ENCODE measurements around the gene AEBP1.

Gene AEBP1

DNA sequence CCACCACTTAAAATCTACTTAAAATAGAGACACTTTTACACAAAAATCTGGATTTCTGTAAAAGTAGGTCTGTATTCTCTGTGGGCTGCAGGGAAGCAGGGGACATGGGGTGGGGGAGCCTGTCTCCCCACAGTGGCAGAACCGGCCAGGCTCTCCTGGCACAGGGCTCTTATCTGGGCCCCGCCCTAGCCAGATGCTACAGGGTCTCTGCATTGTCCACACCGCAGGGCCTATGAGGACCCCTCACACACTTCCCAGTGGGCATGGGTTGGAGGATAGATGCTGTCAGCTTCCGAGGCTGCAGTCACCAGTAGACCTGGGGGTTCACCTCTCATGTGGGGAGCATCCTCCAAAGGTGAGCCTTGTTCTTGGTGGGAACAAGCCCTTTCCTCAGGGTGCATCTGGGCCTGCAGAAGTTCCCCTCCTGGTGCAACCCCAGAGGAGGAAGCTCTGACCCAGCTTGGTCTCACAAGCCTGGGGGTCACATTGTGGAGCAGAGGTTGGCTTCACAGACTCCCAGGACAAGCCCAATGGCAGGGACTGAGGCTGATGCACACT is 52.4 kb downstream of the AEBP1 start:
- no peak for DNase-seq (ENCODE audit: low read depth)

DNA sequence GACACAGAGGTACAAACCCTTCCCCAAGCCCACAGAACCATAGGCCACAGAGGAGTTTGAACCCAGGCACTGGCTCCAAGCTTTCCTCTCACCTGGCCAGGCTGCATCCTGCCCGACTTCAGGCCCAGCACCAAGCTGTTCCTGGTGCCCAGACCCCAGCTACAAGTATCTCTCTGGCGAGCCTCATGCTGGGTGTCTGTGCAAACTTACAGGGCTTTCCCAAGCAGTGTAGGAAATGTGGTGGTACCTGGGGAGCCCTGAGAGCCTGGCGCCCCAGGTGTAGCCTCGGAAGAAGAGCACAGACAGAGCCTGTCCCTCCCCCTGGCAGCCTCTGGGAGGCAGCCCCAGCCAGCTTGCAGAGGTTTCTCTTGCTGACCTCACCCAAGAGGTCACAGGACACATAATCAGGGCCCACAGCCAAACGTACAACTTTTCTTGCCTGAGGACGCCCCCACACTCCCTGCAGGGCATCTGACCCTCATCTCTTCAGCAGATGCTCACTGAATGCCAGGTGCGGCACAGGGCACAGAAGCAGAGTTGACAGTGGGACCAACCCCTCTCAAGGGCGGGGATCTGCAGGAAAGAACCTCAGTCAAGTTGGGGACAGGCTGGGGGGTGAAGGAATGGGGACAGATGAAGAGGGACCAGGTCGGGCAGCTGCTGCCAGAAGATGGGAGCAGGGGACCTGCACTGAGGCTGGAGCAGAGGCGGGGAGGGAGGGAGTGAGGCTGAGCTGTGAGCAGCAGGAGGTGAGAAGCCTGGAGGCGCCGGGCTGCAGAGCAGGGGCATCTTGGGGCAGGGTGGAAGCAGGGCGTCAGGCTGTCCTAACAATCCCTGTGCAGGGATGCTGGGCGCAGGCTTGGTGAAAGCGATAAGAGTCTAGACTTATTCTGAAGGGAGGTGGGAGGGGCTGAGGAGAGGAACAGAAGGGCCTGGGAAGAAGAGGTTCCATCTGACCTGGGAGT is 53.3 kb downstream of the AEBP1 start:
- no peak for DNase-seq (ENCODE audit: low read depth)

DNA sequence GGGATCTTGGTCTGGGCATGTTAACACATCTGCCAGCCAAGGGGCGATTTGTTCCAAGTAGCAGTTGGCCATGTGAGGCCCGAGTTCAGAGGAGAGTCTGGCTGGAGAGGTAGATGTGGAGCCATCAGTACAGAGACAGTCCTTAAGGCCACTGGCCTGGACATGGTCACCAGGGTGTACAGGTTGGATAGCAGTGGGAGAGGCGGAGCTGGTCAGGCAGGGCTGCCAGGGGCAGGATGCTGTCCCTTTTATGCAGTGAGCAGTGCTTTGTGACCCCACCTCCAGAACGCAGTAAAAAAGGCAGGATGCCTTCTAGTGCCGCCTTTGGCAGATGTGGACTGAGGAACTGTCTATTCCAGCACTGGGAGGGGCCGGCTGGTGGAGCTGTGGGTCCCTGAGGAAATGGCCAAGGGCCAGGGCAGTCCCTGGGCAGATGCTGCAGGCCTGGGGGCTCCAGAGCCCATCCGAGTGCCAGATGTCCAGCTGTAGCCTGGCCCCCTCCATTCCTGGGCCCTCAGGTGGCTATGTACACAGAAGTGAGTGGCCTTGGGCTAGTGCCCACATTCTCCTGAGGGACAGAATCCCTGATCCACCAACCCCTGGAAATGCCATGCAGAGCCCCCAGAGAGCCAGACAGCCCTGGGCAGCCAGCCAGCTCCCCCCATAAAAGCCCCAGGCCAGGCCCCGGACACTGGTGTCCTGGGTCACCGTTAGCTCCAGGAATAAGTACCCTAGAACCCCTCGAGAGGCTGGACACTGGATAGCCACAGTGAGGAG is 54.1 kb downstream of the AEBP1 start:
- no peak for DNase-seq (ENCODE audit: low read depth)

DNA sequence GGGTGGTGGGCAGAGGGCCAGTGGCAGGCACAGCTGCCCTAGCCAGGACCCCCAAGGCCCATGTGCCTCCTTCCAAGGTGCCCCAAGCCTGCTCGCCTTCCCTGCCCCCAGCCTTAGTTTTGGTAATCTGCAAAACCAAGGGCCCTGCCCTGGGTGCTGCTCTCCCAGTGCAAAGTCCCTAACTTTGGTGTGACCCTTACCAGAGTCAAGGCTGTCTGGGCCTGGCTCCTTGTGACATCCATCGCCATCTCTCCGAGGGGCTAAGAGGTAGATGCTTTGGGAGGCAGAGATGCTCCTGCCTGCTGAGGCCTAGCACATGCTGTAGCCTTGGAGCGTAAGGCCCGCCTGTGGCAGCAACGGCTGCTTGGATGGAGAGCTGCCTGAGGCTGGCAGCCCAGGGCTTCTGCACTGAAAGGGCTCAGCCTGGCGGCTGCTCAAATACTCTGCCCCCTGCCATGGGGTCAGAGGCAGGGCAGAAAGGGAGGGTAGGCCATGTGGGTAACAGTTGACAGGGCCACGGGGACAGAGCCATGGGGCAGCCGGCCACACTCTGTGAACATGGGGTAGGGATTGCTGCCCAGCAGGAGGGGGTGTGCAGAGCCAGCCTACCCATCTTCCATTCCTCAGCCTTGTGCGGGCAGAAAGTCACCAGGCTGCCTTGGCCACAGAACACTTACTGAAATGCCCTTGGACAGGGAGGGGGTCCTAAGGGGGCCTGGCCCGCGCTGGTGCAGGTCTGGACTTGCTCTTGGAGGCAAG is 54.9 kb downstream of the AEBP1 start:
- DNase-seq (ENCODE audit: low read depth) = no peak

DNA sequence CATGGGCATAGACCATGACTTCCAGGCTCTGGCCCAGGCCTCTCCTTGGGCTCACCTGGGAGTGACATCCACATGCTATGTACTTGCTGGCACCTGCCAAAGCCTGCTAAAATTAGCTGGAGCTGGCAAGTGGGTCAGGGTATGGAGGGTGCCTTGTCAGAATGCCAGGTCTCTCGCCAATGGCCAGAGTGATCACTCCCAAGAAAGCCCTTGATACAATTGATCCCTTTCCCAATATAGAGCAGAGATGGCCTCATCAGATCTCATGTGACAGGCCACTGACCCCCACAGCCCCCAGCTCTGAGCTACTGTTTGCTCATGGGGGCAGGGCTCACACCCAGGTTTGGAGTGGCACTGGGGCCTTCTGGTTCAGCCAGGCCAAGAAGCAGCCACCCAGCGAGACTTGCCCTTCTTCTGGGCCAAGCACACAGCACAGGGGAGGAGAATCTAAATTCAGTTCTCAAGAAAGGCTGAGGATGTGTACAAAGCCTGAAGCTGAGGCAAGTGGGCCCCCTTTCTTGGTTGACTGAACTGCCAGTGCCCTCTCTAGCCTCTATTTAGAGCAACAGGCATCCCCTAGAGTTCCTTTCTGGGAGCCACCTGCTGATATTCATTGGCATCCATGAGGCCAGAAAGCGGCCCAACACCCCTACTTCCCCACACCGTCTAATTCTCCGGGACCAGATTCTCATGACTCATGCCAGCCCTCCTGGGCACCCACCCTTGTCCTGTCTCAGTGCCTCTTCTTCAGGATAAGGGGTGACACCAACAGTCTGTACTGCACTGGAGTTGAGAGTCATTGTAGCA is 55.9 kb downstream of the AEBP1 start:
- no peak for DNase-seq (ENCODE audit: low read depth)

DNA sequence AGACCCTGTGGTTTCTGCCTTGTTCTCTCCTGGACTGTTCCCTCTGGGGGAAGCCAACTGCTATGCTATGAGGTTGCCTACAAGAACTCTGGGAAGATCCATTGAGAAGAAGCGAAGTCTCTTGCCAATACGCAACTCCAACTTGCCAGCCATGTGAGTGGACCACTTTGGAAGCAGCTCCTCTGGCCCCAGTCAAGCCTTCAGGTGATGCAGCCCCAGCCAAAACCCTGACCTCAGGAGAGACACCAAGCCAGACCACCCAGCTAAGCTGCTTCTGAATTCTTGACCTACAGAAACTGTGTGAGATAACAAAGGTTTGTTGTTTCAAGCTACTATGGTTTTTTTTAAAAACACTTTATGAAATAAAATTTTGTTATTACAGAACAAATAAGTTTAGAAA is 57.2 kb downstream of the AEBP1 start:
- DNase-seq (ENCODE audit: low read depth) = no peak

DNA sequence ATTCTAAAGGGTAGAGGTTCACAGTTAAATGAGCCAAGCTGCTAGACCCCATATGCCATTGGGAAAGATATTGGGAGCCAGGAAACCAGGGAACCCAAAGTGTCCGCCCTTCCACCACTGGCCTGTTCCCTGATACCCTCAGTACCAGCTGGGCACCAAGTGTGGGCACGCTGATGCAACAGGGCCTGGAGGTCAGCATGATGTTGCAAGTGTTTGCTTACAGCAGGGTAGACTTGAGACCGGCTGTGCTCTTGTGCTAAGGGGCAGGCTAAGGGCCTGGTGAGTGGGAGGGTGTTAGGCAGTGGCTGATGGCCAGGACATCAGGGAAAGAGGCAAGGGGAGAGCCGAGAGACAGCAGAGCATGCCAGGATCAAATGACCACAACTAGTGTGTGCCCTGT is 58.0 kb downstream of the AEBP1 start:
- DNase-seq (ENCODE audit: low read depth) = peak; percentile 63

DNA sequence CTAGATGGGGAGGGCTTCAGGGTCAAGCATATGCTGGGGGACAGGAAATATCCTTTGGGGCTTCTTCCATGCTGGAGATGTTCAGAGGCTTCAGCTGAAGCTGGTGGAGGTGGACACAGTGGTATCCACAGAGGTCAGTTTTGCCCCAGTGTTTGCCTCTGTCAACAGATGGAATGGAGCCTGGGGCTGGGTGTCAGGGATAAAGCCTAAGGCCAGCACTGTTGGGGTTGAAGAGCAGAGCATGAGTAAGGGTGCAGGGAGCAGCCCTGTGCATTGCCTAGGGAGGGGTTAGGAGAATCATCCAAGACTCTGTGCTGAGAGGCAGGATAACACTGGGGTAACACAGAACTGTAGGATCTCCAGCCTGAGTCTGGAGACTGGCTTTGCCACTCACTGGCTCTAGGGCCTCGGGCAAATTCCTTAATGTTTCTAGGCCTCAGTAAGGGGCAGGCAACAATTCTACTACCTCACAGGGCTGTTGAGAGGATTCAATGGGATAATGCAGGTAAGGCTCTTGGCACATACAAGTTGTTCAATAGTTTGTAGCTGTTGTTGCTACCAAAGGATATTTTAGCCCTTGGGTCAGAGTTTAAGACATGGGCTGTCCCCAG is 58.7 kb downstream of the AEBP1 start:
- DNase-seq (ENCODE audit: low read depth) = no peak

DNA sequence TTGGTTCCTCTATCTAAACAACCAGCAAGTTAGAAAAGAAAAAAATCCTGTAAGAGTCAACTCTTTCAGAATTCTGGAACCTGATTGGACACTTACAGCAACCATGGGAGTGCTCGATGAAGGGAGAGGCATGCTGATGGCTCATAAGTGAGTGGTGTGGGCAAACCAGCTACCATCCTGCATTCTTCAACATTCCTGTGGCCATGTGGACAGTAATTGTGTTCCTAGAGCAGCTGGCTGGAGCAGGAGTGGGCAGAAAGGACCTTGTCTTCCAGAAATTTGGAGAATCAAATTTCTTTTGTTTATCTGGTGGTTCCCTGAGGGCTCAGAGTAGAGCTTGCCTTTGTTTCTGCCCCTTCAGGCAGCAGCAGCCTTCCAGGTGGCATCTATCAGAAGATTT is 59.4 kb downstream of the AEBP1 start:
- peak; percentile 94 for DNase-seq (ENCODE audit: low read depth)

Data from fibroblast of gingiva (primary cell).